ENCODE results near the gene DCC.

GRCh38 chr18:52937840-52938239 lies 597.8 kb downstream of the DCC start:
- no peak for TF ChIP-seq MAX (IDR thresholded peaks at IDR 0.05)
- TF ChIP-seq ZNF302 (CRISPR knock-in tag; IDR thresholded peaks at IDR 0.05): no peak
- TF ChIP-seq CTCF (IDR thresholded peaks at IDR 0.05): no peak
- TF ChIP-seq POLR2A (IDR thresholded peaks at IDR 0.05; ENCODE audit: low read length): no peak
- no peak for TF ChIP-seq FOSL2 (IDR thresholded peaks at IDR 0.05)
- no peak for TF ChIP-seq FOSL2 (CRISPR knock-in tag; IDR thresholded peaks at IDR 0.05)
- TF ChIP-seq RFX5 (IDR thresholded peaks at IDR 0.05): no peak
- no peak for TF ChIP-seq JUN (IDR thresholded peaks at IDR 0.05)
- TF ChIP-seq PBX3 (IDR thresholded peaks at IDR 0.05): no peak
- TF ChIP-seq ZSCAN20 (CRISPR knock-in tag; IDR thresholded peaks at IDR 0.05): no peak
- no peak for TF ChIP-seq EP300 (IDR thresholded peaks at IDR 0.05)
- no peak for TF ChIP-seq ESRRA (IDR thresholded peaks at IDR 0.05; ENCODE audit: borderline replicate concordance, low read length)
- TF ChIP-seq CEBPB (IDR thresholded peaks at IDR 0.05): no peak
- TF ChIP-seq USF2 (IDR thresholded peaks at IDR 0.05): no peak

Data from A549 (cell line).